Endothelial cell of umbilical vein (primary cell): ENCODE data around the gene TEKT5. TPM values are rescaled to one million over a fixed set of nuclear protein-coding genes. Genes with fewer than 3 reads are reported as not detected.

ENCODE experiments used
- BruUV-seq: library from RNA; stranded (reverse); fragments of 400-500 nt; replicated peaks from 2 replicates; lab custom pipeline; 2021; lab: Mats Ljungman, UMichigan
- CTCF ChIA-PET: fragments of 300-600, 350-600 bp; sonication (Branson Sonifier 250); formaldehyde crosslinking; loops from one replicate; lab custom pipeline; 2021; ENCODE audit warnings: antibody characterized with exemption, inconsistent platforms; lab: Charles Lee
- POLR2A ChIA-PET: fragments of 300-600, 350-600 bp; sonication (Branson Sonifier 250); formaldehyde crosslinking; loops from one replicate; lab custom pipeline; 2021; ENCODE audit warnings: antibody characterized with exemption, inconsistent platforms; lab: Charles Lee
- DNase-seq: peaks from one replicate; pipeline ENCODE4 v3.0.0-alpha.2; 2011; ENCODE audit warnings: low read depth, low spot score
- FAIRE-seq: peaks from 2 replicates; lab custom pipeline; 2011; peaks lifted over from hg19 to GRCh38; lab: Jason Lieb, UNC
- H2AFZ ChIP-seq: 2 replicates; pipeline ENCODE4 v1.6.0; 2012; ENCODE audit warnings: low read depth, low read length, control low read depth, inconsistent platforms
- H3K27ac ChIP-seq: 2 replicates; pipeline ENCODE4 v1.5.1; 2011; ENCODE audit warnings: low read depth, mild to moderate bottlenecking, control low read depth, low read length, moderate library complexity; ENCODE audit not compliant: insufficient read depth
- H3K27me3 ChIP-seq, 2 experiments: 2 replicates each; pipeline versions ENCODE4 v1.6.0 to v1.6.1; 2011; ENCODE audit warnings: low read length in 2 of 2, mixed read lengths in 1 of 2; ENCODE audit not compliant: control insufficient read depth in 2 of 2, insufficient read depth in 2 of 2
- H3K36me3 ChIP-seq, 2 experiments: 2 replicates in 1 of 2; 3 replicates in 1 of 2; pipeline ENCODE4 v1.5.1; 2011; ENCODE audit warnings: low read length in 2 of 2, mild to moderate bottlenecking in 1 of 2, moderate library complexity in 1 of 2; ENCODE audit not compliant: control insufficient read depth in 2 of 2, insufficient read depth in 2 of 2; ENCODE audit errors: extremely low read depth in 1 of 2
- H3K4me1 ChIP-seq: 3 replicates; pipeline ENCODE4 v1.5.1; 2011; ENCODE audit warnings: mild to moderate bottlenecking, low read length; ENCODE audit not compliant: control insufficient read depth, insufficient read depth; ENCODE audit errors: extremely low read depth
- H3K4me2 ChIP-seq: 2 replicates; pipeline ENCODE4 v1.6.1; 2011; ENCODE audit warnings: low read length, control low read depth, mixed read lengths; ENCODE audit not compliant: insufficient read depth
- H3K4me3 ChIP-seq, 3 experiments: fragments of 200-600 bp in 1 of 3; sonication (generic), shearing (Covaris generic) in 1 of 3; replicated peaks in 1 of 3; 2 replicates each; pipeline ENCODE4 v1.5.1; 2011 to 2016; ENCODE audit warnings: control low read depth in 3 of 3, low read length in 3 of 3, mild to moderate bottlenecking in 2 of 3, inconsistent platforms in 1 of 3, low read depth in 1 of 3, moderate library complexity in 1 of 3; ENCODE audit not compliant: insufficient read depth in 1 of 3
- H3K79me2 ChIP-seq: 2 replicates; pipeline ENCODE4 v1.6.0; 2012; ENCODE audit warnings: low read length, inconsistent platforms; ENCODE audit not compliant: control insufficient read depth, insufficient read depth
- H3K9ac ChIP-seq: replicated peaks from 2 replicates; pipeline ENCODE3; 2011; ENCODE audit warnings: low read length, control low read depth; ENCODE audit not compliant: insufficient read depth; ENCODE audit errors: extremely low read depth
- H3K9me1 ChIP-seq: replicated peaks from 3 replicates; pipeline ENCODE4 v1.6.0; 2011; ENCODE audit warnings: mild to moderate bottlenecking, low read length; ENCODE audit not compliant: control insufficient read depth, insufficient read depth; ENCODE audit errors: extremely low read depth
- H3K9me3 ChIP-seq: replicated peaks from 2 replicates; pipeline ENCODE4 v1.5.1; 2012; ENCODE audit warnings: low read length, inconsistent platforms; ENCODE audit not compliant: control insufficient read depth, insufficient read depth
- H4K20me1 ChIP-seq: replicated peaks from 2 replicates; pipeline ENCODE3; 2011; ENCODE audit warnings: mild to moderate bottlenecking, low read length; ENCODE audit not compliant: control insufficient read depth, insufficient read depth; ENCODE audit errors: extremely low read depth
- CTCF ChIP-seq, 2 donors: IDR thresholded peaks; 1 replicate in 1 of 2; 2 replicates in 1 of 2; pipeline ENCODE4 v1.5.1; 2011; ENCODE audit warnings: low read length in 2 of 2, mild to moderate bottlenecking in 2 of 2, moderate library complexity in 2 of 2, control low read depth in 1 of 2, inconsistent platforms in 1 of 2, low read depth in 1 of 2; ENCODE audit not compliant: insufficient read depth in 1 of 2; ENCODE audit errors: extremely low read depth in 1 of 2
- EZH2 ChIP-seq: IDR thresholded peaks from 2 replicates; pipeline ENCODE4 v1.6.1; 2012; ENCODE audit warnings: borderline replicate concordance, low read depth, mild to moderate bottlenecking, moderate library complexity, low read length, inconsistent platforms; ENCODE audit not compliant: severe bottlenecking
- FOS ChIP-seq: IDR thresholded peaks from 2 replicates; pipeline ENCODE4 v1.6.1; 2011; ENCODE audit warnings: mild to moderate bottlenecking, low read length, moderate library complexity, borderline replicate concordance; ENCODE audit not compliant: insufficient read depth
- GATA2 ChIP-seq: IDR thresholded peaks from 2 replicates; pipeline ENCODE4 v1.7.0; 2011; ENCODE audit warnings: low read depth, mild to moderate bottlenecking, moderate library complexity, mixed read lengths, low read length; ENCODE audit not compliant: insufficient read length, insufficient read depth
- JUN ChIP-seq: IDR thresholded peaks from 2 replicates; pipeline ENCODE4 v1.6.1; 2011; ENCODE audit warnings: borderline replicate concordance, low read depth; ENCODE audit not compliant: insufficient read length, insufficient read depth
- MAX ChIP-seq: IDR thresholded peaks from 2 replicates; pipeline ENCODE4 v1.6.1; 2011; ENCODE audit not compliant: insufficient read depth, insufficient read length
- MYC ChIP-seq: IDR thresholded peaks from one replicate; pipeline ENCODE4 v1.6.1; 2011; ENCODE audit warnings: mild to moderate bottlenecking, low read depth, low read length
- POLR2A ChIP-seq: IDR thresholded peaks from 2 replicates; pipeline ENCODE4 v1.6.1; 2012; ENCODE audit warnings: low read depth, mild to moderate bottlenecking, control low read depth, low read length
- POLR2AphosphoS5 ChIP-seq: IDR thresholded peaks from 2 replicates; pipeline ENCODE4 v1.6.1; 2012; ENCODE audit warnings: low read depth, mild to moderate bottlenecking, control low read depth, low read length, moderate library complexity; ENCODE audit not compliant: insufficient read depth
- dilution Hi-C: fragments of 300-500 bp; cut with MboI; formaldehyde crosslinking; loops from one replicate; pipeline ENCODE4 v1.15.0; 2019; ENCODE audit warnings: low sequenced_read_pairs; ENCODE audit not compliant: extremely low pct_ligation_motif_present
- intact Hi-C: fragments of 100-400 bp; cut with micrococcal nuclease; formaldehyde crosslinking; loops from one replicate; pipeline ENCODE4 v1.10.0; 2022
- polyA plus RNA-seq, 4 experiments: library from polyadenylated mRNA; depleted of rRNA in 3 of 4; stranded (reverse) in 3 of 4; unstranded in 1 of 4; fragments of >200 nt; gene quantifications; 2 replicates each; pipeline versions ENCODE4 v1.2.1 to v1.2.3, GENCODE V29; 2011 to 2012; ENCODE audit warnings: missing spikeins in 1 of 4
- total RNA-seq: library from RNA; stranded (reverse); gene quantifications from 2 replicates; pipeline ENCODE4 v1.2.3, GENCODE V29; 2021

The TEKT5 gene
- total and polyA plus RNA-seq, 2 donors (not counting 3 experiments of a cell fraction or from before 2014, with no cell fraction given): not detected

GRCh38 chr16:10579575-10579964 lies 115.2 kb downstream of the TEKT5 start:
- Histone ChIP-seq H2AFZ (peak overlapping the region; percentile 98), H4K20me1 (no peaks in the 10 kb centered on the region), H3K4me2 (peak overlapping the region; percentile 83), H3K9ac (no peak overlapping the region), H3K27ac (no peak overlapping the region), H3K79me2 (no peaks in the 10 kb centered on the region), H3K27me3 (peaks cover 6 to 9% of the 10 kb centered on the region in 2 experiments), H3K4me3 (peak overlapping the region; percentile 64 to 73 (median 64)), H3K9me3 (no peaks in the 10 kb centered on the region), H3K9me1 (no peaks in the 10 kb centered on the region), H3K36me3 (no peaks in the 10 kb centered on the region), H3K4me1 (peaks cover 3% of the 10 kb centered on the region)
- POLR2A ChIA-PET: no interaction called here
- TF ChIP-seq MAX: no peak
- no peak for TF ChIP-seq JUN
- no peak for TF ChIP-seq GATA2
- no peak for TF ChIP-seq EZH2
- TF ChIP-seq POLR2A: no peak
- no peak for TF ChIP-seq MYC
- TF ChIP-seq POLR2AphosphoS5: no peak
- TF ChIP-seq FOS: no peak
- no peak for TF ChIP-seq CTCF (IDR thresholded peaks at IDR 0.05; ENCODE audit: extremely low read depth in 1 of 2, insufficient read depth in 1 of 2, low read depth in 1 of 2, low read length in 2 of 2)
- DNase-seq (no peak), FAIRE-seq (no peak)
- CTCF ChIA-PET: interaction anchor here (0.8 to 2.2 kb wide), 7 partner anchors 13 to 339 kb away, joined by 3 to 10 read pairs (median 4); partner anchors contain the start of gene NUBP1
- BruUV-seq: no TSS peak
- dilution Hi-C loops: no loop called here
- intact Hi-C loops: no loop called here
